Mesendoderm (in vitro differentiated cells): ENCODE data around the gene TMEM130.

ENCODE experiments used
- DNase-seq: peaks from one replicate; pipeline ENCODE4 v3.0.0; 2013
- H2AK5ac ChIP-seq: 2 replicates; pipeline ENCODE4 v1.6.1; 2013; ENCODE audit warnings: low read length, inconsistent platforms
- H2BK120ac ChIP-seq: 2 replicates; pipeline ENCODE4 v1.6.1; 2013; ENCODE audit warnings: low read depth, mild to moderate bottlenecking, low read length, moderate library complexity, mixed read lengths
- H2BK15ac ChIP-seq: replicated peaks from 2 replicates; pipeline ENCODE4 v1.6.1; 2013; ENCODE audit warnings: low read depth, mild to moderate bottlenecking, moderate library complexity
- H2BK5ac ChIP-seq: 2 replicates; pipeline ENCODE4 v1.6.1; 2013; ENCODE audit warnings: low read length, inconsistent platforms
- H3K18ac ChIP-seq: 2 replicates; pipeline ENCODE4 v1.6.1; 2013; ENCODE audit warnings: mild to moderate bottlenecking, low read length, mixed read lengths
- H3K23ac ChIP-seq: one replicate; pipeline ENCODE4 v1.6.1; 2013; ENCODE audit warnings: low read length
- H3K27ac ChIP-seq: 2 replicates; pipeline ENCODE4 v1.5.1; 2013; ENCODE audit warnings: low read depth, mild to moderate bottlenecking, inconsistent platforms, low read length, moderate library complexity
- H3K27me3 ChIP-seq: 2 replicates; pipeline ENCODE4 v1.6.1; 2013; ENCODE audit warnings: low read length, control low read depth, mild to moderate bottlenecking, inconsistent platforms; ENCODE audit not compliant: insufficient read depth, poor library complexity
- H3K36me3 ChIP-seq: 2 replicates; pipeline ENCODE4 v1.6.1; 2013; ENCODE audit warnings: low read length, inconsistent platforms; ENCODE audit not compliant: control insufficient read depth, insufficient read depth
- H3K4ac ChIP-seq: one replicate; pipeline ENCODE4 v1.6.1; 2013; ENCODE audit warnings: low read depth, mild to moderate bottlenecking, low read length, moderate library complexity
- H3K4me1 ChIP-seq: 2 replicates; pipeline ENCODE4 v1.6.1; 2013; ENCODE audit warnings: low read depth, low read length, inconsistent platforms; ENCODE audit not compliant: control insufficient read depth
- H3K4me2 ChIP-seq: 2 replicates; pipeline ENCODE4 v1.6.1; 2013; ENCODE audit warnings: low read length
- H3K4me3 ChIP-seq: 2 replicates; pipeline ENCODE4 v1.5.1; 2013; ENCODE audit warnings: mild to moderate bottlenecking, low read length
- H3K56ac ChIP-seq: one replicate; pipeline ENCODE4 v1.6.1; 2013; ENCODE audit warnings: low read length
- H3K79me1 ChIP-seq: 2 replicates; pipeline ENCODE4 v1.6.1; 2013; ENCODE audit warnings: low read length, inconsistent platforms
- H3K79me2 ChIP-seq: 2 replicates; pipeline ENCODE4 v1.6.1; 2013; ENCODE audit warnings: mild to moderate bottlenecking, low read length; ENCODE audit not compliant: control insufficient read depth, insufficient read depth
- H3K9ac ChIP-seq: 2 replicates; pipeline ENCODE4 v1.6.1; 2013; ENCODE audit warnings: low read length, inconsistent platforms
- H4K5ac ChIP-seq: one replicate; pipeline ENCODE4 v1.6.1; 2013; ENCODE audit warnings: low read length
- H4K8ac ChIP-seq: one replicate; pipeline ENCODE4 v1.6.1; 2013; ENCODE audit warnings: low read depth, mild to moderate bottlenecking, control low read depth, low read length, moderate library complexity
- WGBS: extraction: QIAGEN DNeasy Blood & Tissue Kit; methylation state at CpG from one replicate; pipeline ENCODE4 v1.1.7; 2013; ENCODE audit warnings: low lambda C conversion rate, missing lambda C conversion rate; ENCODE audit not compliant: insufficient coverage; ENCODE audit errors: extremely low coverage; 5-methylcytosine and 5-hydroxymethylcytosine counted together
- small RNA-seq: library from polyadenylated mRNA; stranded (forward); fragments of <200 nt; extraction: miRNeasy Mini kit (QIAGEN cat#:217004); gene quantifications from one replicate; pipeline ENCODE3, GENCODE V24; 2013; ENCODE audit not compliant: insufficient read depth

The TMEM130 gene

DNA sequence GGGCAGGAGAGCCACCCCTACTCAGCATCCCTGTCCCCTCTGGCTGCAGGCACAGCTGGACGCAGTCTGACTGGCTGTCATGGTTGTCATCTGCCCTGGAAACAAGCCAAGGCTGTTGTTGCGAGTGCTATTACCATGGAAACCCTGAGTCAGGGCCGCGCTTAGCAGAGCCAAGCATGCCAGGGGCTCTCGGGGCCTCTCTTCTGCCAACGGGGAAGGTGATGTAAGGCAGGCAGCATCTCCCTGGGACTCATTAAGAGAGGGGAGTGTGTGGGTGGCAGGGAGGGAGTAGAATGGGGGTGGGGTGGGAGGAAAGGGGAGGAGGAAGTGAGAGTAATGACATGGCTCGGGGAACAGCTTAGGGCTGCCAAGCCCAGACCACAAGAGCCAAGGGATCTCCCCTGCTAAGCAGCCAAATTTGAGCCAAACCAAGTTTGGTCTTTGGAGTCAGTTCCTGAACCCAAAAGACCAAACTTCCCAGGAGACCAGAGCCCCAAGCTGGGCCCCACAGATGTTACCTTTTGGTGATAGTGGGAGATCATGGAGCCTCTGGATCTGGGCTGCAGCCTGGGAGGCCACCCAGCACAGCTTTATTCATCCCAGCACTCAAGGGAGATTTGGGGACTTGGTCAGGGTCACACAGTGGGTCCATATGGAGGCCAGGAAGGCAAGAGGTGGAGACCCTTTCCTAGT, 67.6 kb downstream of the TMEM130 start:
- Histone ChIP-seq H3K23ac (no peak overlapping the region), H3K79me1 (no peaks in the 10 kb centered on the region), H3K4me2 (no peak overlapping the region), H3K27me3 (no peaks in the 10 kb centered on the region), H3K4me1 (no peaks in the 10 kb centered on the region), H2BK15ac (no peak overlapping the region), H3K79me2 (no peaks in the 10 kb centered on the region), H2BK120ac (no peak overlapping the region), H3K27ac (no peak overlapping the region), H3K9ac (no peak overlapping the region), H4K8ac (no peak overlapping the region), H3K4ac (no peak overlapping the region), H4K5ac (no peak overlapping the region), H3K18ac (no peak overlapping the region), H3K36me3 (no peaks in the 10 kb centered on the region), H2BK5ac (no peak overlapping the region), H2AK5ac (no peak overlapping the region), H3K4me3 (no peak overlapping the region), H3K56ac (no peak overlapping the region)
- DNase-seq: peak; percentile 85
- WGBS: no CpG with 5 or more reads among the region's 7 CpGs

DNA sequence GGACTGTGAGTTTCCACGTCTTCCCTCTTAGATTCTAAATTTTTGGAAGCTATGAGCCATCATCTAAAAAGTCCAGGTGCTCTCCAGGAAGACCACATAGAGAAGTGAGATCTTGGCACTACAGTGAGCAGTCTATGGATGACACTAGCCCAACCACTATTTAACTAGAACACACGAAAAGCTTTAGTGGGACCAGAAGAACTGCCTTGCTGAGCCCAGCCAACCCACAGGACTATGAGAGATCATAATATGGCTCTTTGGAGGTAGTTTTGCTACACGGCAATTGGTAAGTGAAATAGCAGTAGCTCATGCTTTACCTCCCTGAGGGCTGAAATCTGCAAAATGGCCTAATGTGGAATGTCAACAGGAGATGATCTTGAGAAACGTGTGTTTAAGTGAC, 68.8 kb downstream of the TMEM130 start:
- no peak overlapping the region for H4K8ac ChIP-seq
- H3K9ac ChIP-seq: no peak overlapping the region
- no peaks in the 10 kb centered on the region for H3K4me1 ChIP-seq
- H4K5ac ChIP-seq: no peak overlapping the region
- no peak overlapping the region for H2BK120ac ChIP-seq
- H2BK15ac ChIP-seq: no peak overlapping the region
- H3K27ac ChIP-seq: no peak overlapping the region
- no peak overlapping the region for H3K18ac ChIP-seq
- H3K36me3 ChIP-seq: no peaks in the 10 kb centered on the region
- no peak for DNase-seq
- no peak overlapping the region for H2BK5ac ChIP-seq
- no peak overlapping the region for H3K56ac ChIP-seq
- WGBS: no CpG with 5 or more reads among the region's 4 CpGs
- no peak overlapping the region for H3K4me2 ChIP-seq
- H2AK5ac ChIP-seq: no peak overlapping the region
- H3K4ac ChIP-seq: no peak overlapping the region
- no peaks in the 10 kb centered on the region for H3K27me3 ChIP-seq
- H3K4me3 ChIP-seq: no peak overlapping the region
- no peak overlapping the region for H3K23ac ChIP-seq
- no peaks in the 10 kb centered on the region for H3K79me2 ChIP-seq
- H3K79me1 ChIP-seq: no peaks in the 10 kb centered on the region

DNA sequence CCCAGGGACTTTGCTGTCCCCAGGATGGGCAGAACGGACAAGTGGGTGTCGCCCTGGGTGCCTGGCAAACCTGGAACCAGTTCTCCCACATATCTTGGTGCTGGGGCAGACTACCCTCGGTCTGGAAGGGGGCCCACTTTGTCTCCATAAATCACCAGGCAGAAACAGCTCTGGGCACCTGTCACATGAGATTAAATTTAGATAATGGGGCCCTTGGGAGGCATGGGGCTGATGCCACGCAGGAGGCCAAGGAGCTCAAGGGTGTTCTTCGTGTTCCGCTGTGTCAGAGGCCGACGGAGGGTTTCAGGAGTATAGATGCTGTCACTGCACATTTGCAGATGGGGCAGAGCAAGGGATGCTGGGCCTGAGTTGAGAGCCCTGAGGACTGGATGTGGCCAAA, 72.7 kb downstream of the TMEM130 start:
- H2BK120ac ChIP-seq: no peak overlapping the region
- H3K23ac ChIP-seq: no peak overlapping the region
- no peak for DNase-seq
- H3K4me2 ChIP-seq: no peak overlapping the region
- no peak overlapping the region for H3K18ac ChIP-seq
- no peak overlapping the region for H2BK15ac ChIP-seq
- H3K79me2 ChIP-seq: no peaks in the 10 kb centered on the region
- H3K27ac ChIP-seq: no peak overlapping the region
- no peak overlapping the region for H3K4me3 ChIP-seq
- no peak overlapping the region for H2BK5ac ChIP-seq
- no peak overlapping the region for H2AK5ac ChIP-seq
- no peaks in the 10 kb centered on the region for H3K36me3 ChIP-seq
- no peak overlapping the region for H3K9ac ChIP-seq
- no peak overlapping the region for H3K4ac ChIP-seq
- H3K79me1 ChIP-seq: no peaks in the 10 kb centered on the region
- H3K27me3 ChIP-seq: no peaks in the 10 kb centered on the region
- H3K56ac ChIP-seq: no peak overlapping the region
- no CpG with 5 or more reads among the region's 8 CpGs for WGBS
- no peak overlapping the region for H4K8ac ChIP-seq
- no peaks in the 10 kb centered on the region for H3K4me1 ChIP-seq
- no peak overlapping the region for H4K5ac ChIP-seq

Small RNA genes lying within 50 kb of the gene (small RNA-seq; reads per million reads assigned to genes)
- gene MIR3609: 3.9 reads per million, percentile 61 among the genes with 10 or more reads in this experiment
